ENCODE data around the gene CLBA1.
A peak's percentile ranks its signal among the peaks of the same experiment; 100 is the strongest.

DNA sequence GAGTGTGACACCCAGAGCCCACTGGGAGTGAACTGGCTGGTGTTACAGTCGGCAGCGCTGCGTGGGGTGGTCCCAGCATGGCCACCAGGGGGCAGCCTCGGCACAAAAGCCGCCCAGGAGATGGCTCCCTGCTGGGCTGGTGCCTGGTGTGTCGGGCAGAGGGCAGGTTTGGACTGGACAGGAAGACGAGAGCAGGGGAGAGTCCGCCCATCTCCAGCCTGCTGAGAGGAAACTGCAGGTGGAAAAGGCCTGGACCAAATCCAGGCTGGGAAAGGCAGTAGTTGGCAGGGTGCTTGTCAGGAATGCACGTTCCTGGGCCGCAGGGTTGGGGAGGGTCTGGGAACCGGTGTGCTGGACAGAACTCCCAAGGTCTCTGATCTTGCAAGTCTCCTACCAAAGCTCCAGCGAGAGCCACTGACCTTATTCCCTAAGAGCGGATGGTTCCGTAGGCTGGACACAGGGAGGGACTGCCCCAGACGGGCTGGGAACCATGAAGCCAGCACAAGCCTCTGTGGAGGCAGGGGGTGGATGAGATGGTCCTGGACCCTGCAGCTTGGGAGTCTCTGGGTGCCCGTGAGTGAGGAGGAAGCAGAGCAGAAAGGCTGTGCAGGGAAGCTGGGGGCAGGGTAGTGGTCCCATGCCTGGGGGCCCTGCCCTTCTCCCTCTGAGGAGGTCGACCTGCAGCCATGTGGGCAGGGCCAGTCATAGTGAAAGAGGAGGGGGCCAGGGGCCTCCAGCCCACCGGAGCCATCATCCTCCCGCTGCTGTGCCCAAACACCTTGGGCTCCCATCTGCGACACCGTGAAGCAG is 9.2 kb upstream of the CLBA1 start:
- TF ChIP-seq, protein P1, sequence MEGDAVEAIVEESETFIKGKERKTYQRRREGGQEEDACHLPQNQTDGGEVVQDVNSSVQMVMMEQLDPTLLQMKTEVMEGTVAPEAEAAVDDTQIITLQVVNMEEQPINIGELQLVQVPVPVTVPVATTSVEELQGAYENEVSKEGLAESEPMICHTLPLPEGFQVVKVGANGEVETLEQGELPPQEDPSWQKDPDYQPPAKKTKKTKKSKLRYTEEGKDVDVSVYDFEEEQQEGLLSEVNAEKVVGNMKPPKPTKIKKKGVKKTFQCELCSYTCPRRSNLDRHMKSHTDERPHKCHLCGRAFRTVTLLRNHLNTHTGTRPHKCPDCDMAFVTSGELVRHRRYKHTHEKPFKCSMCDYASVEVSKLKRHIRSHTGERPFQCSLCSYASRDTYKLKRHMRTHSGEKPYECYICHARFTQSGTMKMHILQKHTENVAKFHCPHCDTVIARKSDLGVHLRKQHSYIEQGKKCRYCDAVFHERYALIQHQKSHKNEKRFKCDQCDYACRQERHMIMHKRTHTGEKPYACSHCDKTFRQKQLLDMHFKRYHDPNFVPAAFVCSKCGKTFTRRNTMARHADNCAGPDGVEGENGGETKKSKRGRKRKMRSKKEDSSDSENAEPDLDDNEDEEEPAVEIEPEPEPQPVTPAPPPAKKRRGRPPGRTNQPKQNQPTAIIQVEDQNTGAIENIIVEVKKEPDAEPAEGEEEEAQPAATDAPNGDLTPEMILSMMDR (IDR thresholded peaks at IDR 0.05) = peak; percentile 93 to 98 (median 96)
- TF ChIP-seq POLR2A (IDR thresholded peaks at IDR 0.05) = no peak
